Measurements from ENCODE around the gene MAPKAPK2.
A peak's percentile ranks its signal among the peaks of the same experiment; 100 is the strongest.

MAPKAPK2 gene

GRCh38 chr1:206685334-206685768 is 646 bp downstream of the MAPKAPK2 start:
- DNase-seq = peak in 1 of 2 donors; percentile 38

DNA sequence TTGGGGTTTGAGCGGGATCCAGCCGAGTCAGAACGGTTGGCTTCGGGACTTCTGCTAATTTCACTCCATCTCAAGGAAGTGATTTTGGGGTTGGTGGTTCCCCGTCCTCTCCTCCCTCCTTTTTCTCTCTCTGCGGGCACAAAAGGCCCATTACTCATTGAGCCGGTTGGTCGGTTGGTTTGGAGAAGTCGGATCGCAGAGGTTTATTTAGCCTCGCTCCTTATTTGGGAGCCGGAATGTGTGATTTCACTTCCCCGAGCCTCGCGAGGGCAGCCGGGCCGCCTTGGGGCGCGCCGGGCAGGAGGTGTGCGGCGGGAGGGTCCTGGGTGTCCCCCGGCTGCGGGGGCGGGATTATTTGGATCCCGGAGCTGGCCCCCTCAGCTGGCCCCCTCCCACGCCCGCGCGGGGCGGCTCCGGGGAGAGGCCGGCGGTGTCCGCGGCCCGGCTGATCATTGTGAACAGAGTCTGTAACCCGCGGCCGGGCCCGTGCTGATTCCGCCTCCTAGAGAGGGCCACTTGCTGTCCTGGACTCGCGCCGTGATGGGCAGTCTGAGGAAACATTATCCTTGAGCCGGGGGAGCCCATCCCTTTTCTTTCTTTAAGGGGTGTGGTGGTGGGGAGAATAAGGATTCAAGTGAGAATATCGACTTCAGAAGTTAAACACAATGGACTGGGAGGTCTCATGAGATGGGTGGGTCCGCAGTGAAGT is 1.2 kb downstream of the MAPKAPK2 start:
- DNase-seq = peak; percentile 70 to 72

- DNase-seq = peak; percentile 42 to 70
These were observed 2.0 kb downstream of the MAPKAPK2 start for GRCh38 chr1:206686478-206687249.

DNA sequence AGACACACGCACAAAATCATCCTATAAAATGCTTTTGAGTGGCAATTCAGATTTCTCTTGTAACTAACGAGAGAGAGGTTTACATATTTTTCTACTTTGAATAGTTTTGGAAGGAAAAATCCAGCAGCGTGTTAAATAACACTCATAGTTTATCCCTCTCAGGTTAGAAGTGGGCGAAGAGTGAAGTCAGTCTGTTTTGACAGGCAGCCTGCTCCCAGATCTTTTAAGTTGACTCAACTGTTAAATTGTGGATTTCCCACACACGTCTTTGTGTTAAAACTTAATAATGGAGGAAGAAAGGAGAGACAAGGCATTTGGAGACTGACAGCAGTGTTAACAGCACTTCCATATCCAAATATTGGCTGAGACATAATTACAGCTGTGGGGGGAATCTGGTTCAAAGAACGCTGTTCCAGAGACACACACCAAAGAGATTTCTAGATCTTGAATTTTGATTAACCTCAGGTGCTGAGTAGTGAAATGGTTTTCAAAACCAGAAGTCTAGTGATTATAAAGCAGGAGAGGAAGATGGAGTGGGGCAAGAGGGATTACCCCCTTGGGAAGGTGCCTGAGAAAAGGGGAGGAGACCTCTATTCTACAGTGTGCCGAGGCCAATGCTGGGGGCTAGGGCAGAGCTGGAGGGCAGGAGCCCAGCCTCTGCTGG is 2.7 kb downstream of the MAPKAPK2 start:
- no peak for DNase-seq

- no peak for DNase-seq
These were observed 3.3 kb downstream of the MAPKAPK2 start for GRCh38 chr1:206687915-206688442.

DNA sequence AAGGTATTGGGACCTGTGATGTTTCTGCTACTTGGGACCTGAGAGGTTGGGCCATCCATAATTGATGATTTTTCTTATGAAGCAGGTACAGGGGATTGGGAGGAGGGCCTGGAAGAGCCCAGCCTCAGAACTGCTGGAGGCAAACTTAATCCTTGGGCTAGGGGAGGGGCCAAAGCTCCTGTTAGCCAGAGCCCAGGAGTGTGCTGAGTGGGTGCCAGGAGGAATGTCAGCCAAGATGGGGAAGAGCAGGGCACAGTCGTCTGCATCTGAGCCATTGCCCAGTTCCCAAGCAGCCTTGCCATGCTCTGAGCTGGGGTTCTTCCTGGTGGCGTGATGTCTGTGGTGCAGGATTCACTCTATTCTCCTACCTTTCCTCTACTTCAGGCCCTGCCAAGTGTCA is 5.8 kb downstream of the MAPKAPK2 start:
- DNase-seq = no peak

GRCh38 chr1:206691604-206692003 is 6.9 kb downstream of the MAPKAPK2 start:
- DNase-seq = no peak

DNA sequence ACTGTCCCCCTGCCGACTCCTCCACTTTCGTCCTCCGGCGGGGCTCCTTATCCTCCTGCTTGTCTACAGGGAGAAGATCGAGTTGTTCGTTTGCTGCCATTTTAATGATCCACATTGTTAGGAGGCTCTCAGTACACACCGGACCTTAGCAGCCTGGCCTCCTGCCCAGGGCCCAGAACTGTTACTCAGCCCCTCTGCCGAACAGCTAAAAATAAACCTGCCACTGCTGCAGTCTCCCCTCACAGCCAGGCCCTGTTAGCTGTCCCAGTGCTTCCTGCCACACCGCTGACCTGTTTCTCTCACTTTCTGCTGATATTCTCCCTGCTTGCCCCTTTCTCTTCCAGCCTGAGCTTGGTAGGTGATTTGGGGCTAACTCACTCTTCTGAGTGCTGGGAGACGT is 8.3 kb downstream of the MAPKAPK2 start:
- no peak for DNase-seq

DNA sequence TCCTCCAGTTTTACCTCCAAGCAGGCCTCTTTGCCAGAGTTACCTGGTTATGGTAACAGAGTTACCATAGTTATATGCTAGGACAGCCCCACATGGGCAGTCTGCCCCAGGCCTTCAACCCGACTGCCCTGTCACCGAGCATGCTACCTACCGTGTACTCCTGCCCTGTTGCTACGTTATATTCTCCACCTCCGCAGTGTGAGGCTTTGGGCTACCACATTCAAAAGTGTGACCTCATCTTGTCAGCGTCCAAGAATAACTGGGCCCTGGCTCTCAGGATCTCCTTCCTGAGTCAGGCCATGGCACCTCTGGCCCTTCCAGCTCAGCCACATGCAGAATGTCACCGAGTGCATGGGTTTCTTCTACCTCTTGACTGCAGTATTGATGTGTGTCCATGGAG is 8.9 kb downstream of the MAPKAPK2 start:
- no peak for DNase-seq

DNA sequence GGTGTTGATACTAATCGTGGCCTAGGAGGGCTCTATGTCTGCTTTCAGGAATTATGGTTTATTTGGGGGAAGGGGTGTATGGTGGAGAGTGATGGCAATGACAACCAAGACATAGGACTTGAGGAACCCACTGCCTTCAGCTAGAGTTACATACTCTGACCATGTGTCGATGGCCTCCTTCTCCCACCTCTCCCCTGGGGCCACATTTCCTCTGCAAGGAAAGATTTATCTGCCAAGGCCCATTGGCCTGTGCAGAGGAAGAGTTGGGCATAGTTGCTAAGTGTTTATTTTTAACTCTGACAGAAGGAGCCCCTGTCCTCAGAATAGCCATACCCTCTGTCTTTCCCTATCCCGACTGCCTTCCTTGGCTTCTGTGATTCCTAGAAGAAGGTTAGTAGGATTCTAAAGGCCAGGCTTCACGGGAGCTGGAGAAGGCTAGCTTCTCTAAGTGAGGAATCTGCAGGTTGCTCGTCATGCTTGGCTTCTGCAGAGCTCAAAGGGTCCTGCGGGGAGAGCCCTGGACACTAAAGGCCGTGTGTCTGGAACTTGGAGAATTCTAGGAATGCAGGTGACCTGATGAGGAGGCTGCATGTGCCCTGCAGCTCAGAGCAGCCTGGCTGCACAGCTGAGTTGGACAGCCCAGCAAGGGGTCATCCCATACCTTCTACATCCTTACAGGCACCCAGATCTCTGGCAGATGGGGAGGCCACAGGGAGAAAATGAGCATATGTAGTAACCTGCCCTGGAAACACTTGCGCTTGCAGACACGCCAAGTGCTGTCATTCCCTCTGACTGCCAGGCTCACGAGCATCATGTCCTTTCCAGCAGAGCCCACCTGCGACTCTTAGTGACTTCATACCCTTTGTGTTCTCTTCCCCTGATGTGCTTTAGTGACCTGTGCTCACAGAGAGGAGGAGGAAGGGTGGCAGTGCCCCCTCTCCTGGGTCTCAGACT is 9.7 kb downstream of the MAPKAPK2 start:
- no peak for DNase-seq

DNA sequence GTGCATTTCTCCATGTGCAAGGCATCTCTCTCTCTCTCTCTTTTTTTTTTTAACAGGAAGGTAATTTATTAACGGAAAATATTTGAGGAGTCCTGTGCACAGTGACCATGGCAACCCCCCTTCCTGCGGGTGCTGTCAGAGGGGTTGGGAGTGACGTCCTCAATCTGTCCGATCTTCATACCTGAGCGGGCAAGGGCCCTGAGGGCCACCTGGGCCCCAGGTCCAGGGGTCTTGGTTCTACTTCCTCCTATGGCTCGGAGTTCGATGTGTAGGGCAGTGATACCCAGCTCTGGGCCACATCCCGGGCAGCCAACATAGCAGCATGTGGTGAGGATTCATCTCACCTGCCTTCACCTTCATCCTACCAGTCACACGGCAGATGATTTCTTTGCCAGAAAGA is 11.0 kb downstream of the MAPKAPK2 start:
- no peak for DNase-seq

DNA sequence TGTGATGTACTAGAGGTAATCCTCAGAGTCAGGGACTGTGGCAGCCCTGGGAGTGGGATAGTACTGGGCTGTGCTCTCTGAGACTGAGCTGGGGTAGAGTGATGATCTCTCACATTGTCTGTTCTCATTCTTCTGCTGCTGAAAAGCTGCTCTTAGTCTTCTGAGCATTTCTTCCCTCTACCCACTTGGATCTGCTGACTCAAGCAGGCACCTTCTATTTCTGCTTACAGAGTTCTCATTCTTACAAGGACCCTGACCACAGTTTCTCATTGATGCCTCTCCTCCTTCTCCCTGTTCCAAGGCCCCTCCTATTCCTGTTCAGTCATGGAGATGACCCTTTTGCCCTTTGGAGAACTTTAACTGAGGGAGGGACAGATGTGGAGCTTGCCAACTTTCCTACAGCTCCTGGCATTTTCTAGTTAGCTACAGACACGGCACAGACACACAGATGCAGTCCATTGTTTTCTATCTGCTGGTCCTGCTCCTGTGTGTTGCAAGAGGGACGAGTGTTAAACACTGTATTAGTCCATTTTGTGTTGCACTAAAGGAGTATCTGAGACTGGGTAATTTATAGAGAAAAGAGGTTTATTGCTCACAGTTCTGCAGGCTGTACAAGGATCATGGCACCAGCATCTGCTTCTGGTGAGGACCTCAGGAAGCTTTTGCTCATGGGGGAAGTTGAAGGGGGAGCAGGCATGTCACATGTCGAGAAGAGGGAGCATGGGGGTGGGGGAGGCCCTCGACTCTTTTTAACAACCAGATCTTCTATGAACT is 12.3 kb downstream of the MAPKAPK2 start:
- DNase-seq = no peak

GRCh38 chr1:206698011-206698410 is 13.3 kb downstream of the MAPKAPK2 start:
- no peak for DNase-seq

DNA sequence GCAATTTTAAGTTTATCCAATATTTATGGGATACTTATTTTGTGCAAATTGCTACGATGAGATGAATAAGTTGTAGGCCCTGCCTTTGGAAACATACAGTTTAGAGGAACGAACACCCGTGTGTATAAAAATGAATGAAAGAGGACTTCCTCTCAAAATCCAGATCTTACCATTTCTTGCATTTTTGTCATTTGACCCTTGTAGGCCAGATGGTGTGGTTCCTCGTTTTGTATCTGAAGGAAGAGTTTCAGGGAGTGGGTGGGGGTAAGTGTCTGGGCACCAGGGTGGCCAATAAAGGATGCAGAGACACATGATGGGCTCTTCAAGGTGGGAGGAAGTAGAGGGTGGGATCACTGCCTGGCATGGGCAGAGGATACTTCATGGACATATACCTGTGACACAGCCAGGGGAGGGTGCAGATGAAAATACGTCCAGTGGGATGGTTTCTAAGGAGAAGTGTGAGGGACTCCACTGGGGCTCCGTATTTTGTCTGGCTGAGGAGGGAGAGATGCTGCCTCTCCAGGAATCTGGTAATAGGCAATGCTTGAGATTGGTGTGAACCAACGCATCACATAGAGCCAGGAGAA is 14.4 kb downstream of the MAPKAPK2 start:
- no peak for DNase-seq

DNA sequence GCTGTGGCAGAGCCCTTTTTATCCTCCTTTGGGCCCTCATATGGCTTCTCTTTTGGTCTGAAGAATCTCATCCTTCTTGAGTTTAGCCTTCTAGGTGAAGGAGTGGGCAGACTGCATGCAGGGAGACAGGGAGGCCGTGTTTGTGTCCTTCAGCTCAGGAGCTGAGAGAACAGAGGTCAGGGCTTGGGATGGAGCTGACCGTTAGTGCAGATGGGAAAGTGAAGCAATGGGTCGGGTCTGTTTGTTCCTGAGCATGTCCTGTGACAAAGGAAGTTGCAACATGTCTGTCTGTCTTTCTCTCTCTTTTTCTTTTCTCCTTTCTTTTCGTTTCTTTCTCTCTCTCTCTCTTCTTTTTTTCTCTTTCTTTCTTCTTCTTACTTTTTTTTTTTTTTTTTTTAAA is 14.9 kb downstream of the MAPKAPK2 start:
- DNase-seq = no peak

- DNase-seq = no peak
These were observed 15.8 kb downstream of the MAPKAPK2 start for GRCh38 chr1:206700445-206701036.

- DNase-seq = no peak
These were observed 17.6 kb downstream of the MAPKAPK2 start for GRCh38 chr1:206702260-206702659.

GRCh38 chr1:206702803-206703202 is 18.1 kb downstream of the MAPKAPK2 start:
- DNase-seq = no peak

- DNase-seq = peak; percentile 58 to 68
These were observed 19.0 kb downstream of the MAPKAPK2 start for GRCh38 chr1:206703661-206704060.

DNA sequence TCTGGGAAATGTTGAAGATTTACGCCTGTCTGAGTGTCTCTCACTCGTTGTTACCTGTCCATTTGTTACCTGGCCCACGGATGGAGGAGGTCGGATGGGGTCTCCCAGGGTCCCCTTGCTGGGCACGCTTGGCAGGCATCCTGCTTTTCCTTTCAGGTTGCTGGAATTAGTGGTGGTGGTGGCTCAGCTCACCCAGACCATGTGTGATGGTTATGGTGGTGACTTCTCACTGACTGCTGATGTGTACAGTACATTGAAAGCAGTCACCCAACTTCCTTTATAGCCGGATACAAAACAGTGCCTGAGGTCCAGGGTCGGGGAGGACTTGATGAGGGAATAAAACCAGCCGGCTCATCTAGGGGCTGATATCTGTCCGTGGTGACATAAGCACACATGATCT is 19.5 kb downstream of the MAPKAPK2 start:
- DNase-seq = no peak

- DNase-seq = no peak
These were observed 20.5 kb downstream of the MAPKAPK2 start for GRCh38 chr1:206705191-206705590.
